ENCODE results near the gene LDAH. TPM values are rescaled to one million over a fixed set of nuclear protein-coding genes. Genes with fewer than 3 reads are reported as not detected.

Gene LDAH
- total RNA-seq, 1 experiment from 2014 or later = 15.2 TPM

DNA sequence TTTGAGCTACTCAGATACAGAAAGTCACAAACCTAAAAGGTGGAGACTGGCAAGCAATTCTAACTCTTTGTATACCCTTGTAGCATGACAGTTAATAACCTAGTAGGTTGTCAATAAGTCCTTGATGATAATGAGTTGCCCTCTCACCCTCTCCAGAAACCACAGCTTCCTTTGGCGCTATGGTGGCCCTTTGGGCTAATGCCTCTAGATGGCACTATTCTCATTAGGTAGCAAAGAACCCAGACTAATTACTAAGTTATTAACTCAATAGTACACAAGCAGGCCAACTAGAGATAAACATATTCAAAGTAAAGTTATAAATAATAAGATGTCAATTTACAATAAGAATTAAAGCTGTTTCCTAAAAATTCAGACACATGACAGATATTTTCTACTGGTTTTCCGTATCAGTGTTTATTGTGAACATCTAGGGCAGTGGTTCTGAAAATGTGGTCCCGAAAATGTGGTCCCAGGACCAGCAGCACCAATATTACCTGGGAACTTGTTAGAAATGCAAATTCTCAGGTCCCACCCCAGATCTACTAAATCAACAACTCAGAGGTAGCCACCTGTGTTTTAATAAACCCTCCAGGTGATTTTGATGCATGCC lies 41.1 kb downstream of the LDAH start:
- Mint-ChIP-seq H3K4me1 (no peaks in the 10 kb centered on the region), H3K36me3 (ENCODE audit: insufficient read depth in 1 of 3, low read depth in 3 of 3) (peaks cover 2 to 6% (median 2%) of the 10 kb centered on the region in 3 experiments; a peak in 3 of 7 replicates), H3K27me3 (ENCODE audit: low read depth) (no peaks in the 10 kb centered on the region), H3K27ac (no peak overlapping the region), H3K9me3 (no peaks in the 10 kb centered on the region), H3K4me3 (no peak overlapping the region)
- H3K56ac ChIP-seq (ENCODE audit: insufficient read length, low read depth, low read length) = no peak overlapping the region
- H2AK5ac ChIP-seq (ENCODE audit: insufficient read length, low read length) = no peak overlapping the region
- no peak overlapping the region for H4K8ac ChIP-seq (replicated peaks; ENCODE audit: insufficient read length, low read depth, low read length)
- H2BK120ac ChIP-seq (ENCODE audit: low read depth, low read length, poor library complexity, severe bottlenecking) = no peak overlapping the region
- no peak overlapping the region for H3K23ac ChIP-seq (ENCODE audit: insufficient read length, low read depth, low read length)
- H3K27me3 ChIP-seq (ENCODE audit: insufficient read depth, low read length) = no peaks in the 10 kb centered on the region
- H3K9me3 ChIP-seq (ENCODE audit: control insufficient read depth, low read depth, low read length) = no peaks in the 10 kb centered on the region
- no peak overlapping the region for H3K4ac ChIP-seq (ENCODE audit: low read depth, low read length)
- no peak overlapping the region for H2BK12ac ChIP-seq (ENCODE audit: insufficient read length, low read depth, low read length)
- no peak overlapping the region for H3K18ac ChIP-seq (ENCODE audit: insufficient read length, low read depth, low read length)
- H3K79me1 ChIP-seq (ENCODE audit: insufficient read depth, low read depth, low read length, poor library complexity, severe bottlenecking) = no peaks in the 10 kb centered on the region
- no peak overlapping the region for H3K4me2 ChIP-seq (ENCODE audit: insufficient read depth, insufficient read length, low read length)
- H4K5ac ChIP-seq (ENCODE audit: insufficient read length, low read depth, low read length) = no peak overlapping the region
- H3K4me1 ChIP-seq (ENCODE audit: insufficient read depth, low read length) = no peaks in the 10 kb centered on the region
- H2BK20ac ChIP-seq (ENCODE audit: low read depth, low read length, poor library complexity, severe bottlenecking) = no peak overlapping the region
- H3K23me2 ChIP-seq (ENCODE audit: insufficient read length, low read depth, low read length, poor library complexity, severe bottlenecking) = no peaks in the 10 kb centered on the region
- H2BK5ac ChIP-seq (ENCODE audit: insufficient read length, low read length) = no peak overlapping the region
- H2AFZ ChIP-seq (ENCODE audit: low read length) = no peak overlapping the region
- H3K79me2 ChIP-seq (ENCODE audit: insufficient read depth, low read length) = no peaks in the 10 kb centered on the region
- H3T11ph ChIP-seq (ENCODE audit: low read length) = no peak overlapping the region
- H4K91ac ChIP-seq (ENCODE audit: insufficient read length, low read depth, low read length) = no peak overlapping the region
- H3K27ac ChIP-seq (ENCODE audit: insufficient read length, low read depth, low read length) = no peak overlapping the region
- no peak for DNase-seq
- H4K20me1 ChIP-seq (ENCODE audit: control insufficient read depth, insufficient read depth, insufficient read length) = no peaks in the 10 kb centered on the region
- TF ChIP-seq, protein P1, sequence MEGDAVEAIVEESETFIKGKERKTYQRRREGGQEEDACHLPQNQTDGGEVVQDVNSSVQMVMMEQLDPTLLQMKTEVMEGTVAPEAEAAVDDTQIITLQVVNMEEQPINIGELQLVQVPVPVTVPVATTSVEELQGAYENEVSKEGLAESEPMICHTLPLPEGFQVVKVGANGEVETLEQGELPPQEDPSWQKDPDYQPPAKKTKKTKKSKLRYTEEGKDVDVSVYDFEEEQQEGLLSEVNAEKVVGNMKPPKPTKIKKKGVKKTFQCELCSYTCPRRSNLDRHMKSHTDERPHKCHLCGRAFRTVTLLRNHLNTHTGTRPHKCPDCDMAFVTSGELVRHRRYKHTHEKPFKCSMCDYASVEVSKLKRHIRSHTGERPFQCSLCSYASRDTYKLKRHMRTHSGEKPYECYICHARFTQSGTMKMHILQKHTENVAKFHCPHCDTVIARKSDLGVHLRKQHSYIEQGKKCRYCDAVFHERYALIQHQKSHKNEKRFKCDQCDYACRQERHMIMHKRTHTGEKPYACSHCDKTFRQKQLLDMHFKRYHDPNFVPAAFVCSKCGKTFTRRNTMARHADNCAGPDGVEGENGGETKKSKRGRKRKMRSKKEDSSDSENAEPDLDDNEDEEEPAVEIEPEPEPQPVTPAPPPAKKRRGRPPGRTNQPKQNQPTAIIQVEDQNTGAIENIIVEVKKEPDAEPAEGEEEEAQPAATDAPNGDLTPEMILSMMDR (conservative IDR thresholded peaks at IDR 0.05) = peak; percentile 88
- WGBS (ENCODE audit: extremely low coverage, insufficient read length, low lambda C conversion rate) = no CpG with 5 or more reads among the region's 3 CpGs
- no peak overlapping the region for H3K9ac ChIP-seq (ENCODE audit: extremely low read depth, insufficient read length, low read length)
- H3K14ac ChIP-seq (ENCODE audit: insufficient read depth, low read length) = no peak overlapping the region
- no peak overlapping the region for H2BK15ac ChIP-seq (ENCODE audit: low read depth, low read length)
